H1 (cell line): ENCODE results near the gene UNC5B. TPM values are rescaled to one million over a fixed set of nuclear protein-coding genes. Genes with fewer than 3 reads are reported as not detected.

ENCODE experiments used
- CTCF ChIA-PET: fragments of 300-600 bp; sonication (Branson Sonifier 250); formaldehyde crosslinking; loops from one replicate; lab custom pipeline; 2021; ENCODE audit not compliant: partially characterized antibody; lab: Charles Lee
- POLR2A ChIA-PET: fragments of 300-600 bp; sonication (Branson Sonifier 250); formaldehyde crosslinking; loops from one replicate; lab custom pipeline; 2021; ENCODE audit warnings: inconsistent platforms; ENCODE audit not compliant: partially characterized antibody; lab: Charles Lee
- DNase-seq, 2 experiments: peaks; one replicate each; pipeline versions ENCODE4 v3.0.0 to v3.0.0-alpha.2; 2010 to 2022; ENCODE audit warnings: low spot score in 2 of 2, low read depth in 1 of 2, mixed read lengths in 1 of 2
- FAIRE-seq: peaks from 2 replicates; lab custom pipeline; 2011; peaks lifted over from hg19 to GRCh38; lab: Jason Lieb, UNC
- H2AFZ ChIP-seq: 2 replicates; pipeline ENCODE4 v1.8.1; 2012; ENCODE audit warnings: low read length, inconsistent platforms
- H2AK5ac ChIP-seq: 2 replicates; pipeline ENCODE4 v1.6.1; 2013; ENCODE audit warnings: low read depth, low read length
- H2BK120ac ChIP-seq: replicated peaks from 2 replicates; pipeline ENCODE3; 2013; ENCODE audit warnings: low read depth, low read length, inconsistent platforms
- H2BK12ac ChIP-seq: 2 replicates; pipeline ENCODE4 v1.6.1; 2013; ENCODE audit warnings: low read depth, low read length
- H2BK15ac ChIP-seq: 2 replicates; pipeline ENCODE4 v1.6.1; 2013; ENCODE audit warnings: low read length
- H2BK20ac ChIP-seq: 2 replicates; pipeline ENCODE4 v1.6.1; 2013; ENCODE audit warnings: low read length
- H2BK5ac ChIP-seq: 2 replicates; pipeline ENCODE4 v1.6.1; 2013; ENCODE audit warnings: low read depth, low read length
- H3K14ac ChIP-seq: 2 replicates; pipeline ENCODE4 v1.6.1; 2013; ENCODE audit warnings: inconsistent platforms; ENCODE audit not compliant: insufficient read length
- H3K18ac ChIP-seq: 2 replicates; pipeline ENCODE4 v1.6.1; 2013; ENCODE audit warnings: low read length; ENCODE audit errors: extremely low read depth
- H3K23ac ChIP-seq: 2 replicates; pipeline ENCODE4 v1.6.1; 2013; ENCODE audit warnings: inconsistent platforms; ENCODE audit not compliant: insufficient read length
- H3K23me2 ChIP-seq: 2 replicates; pipeline ENCODE4 v1.6.1; 2013; ENCODE audit warnings: low read depth, low read length
- H3K27ac ChIP-seq: 2 replicates; pipeline ENCODE4 v1.6.1; 2011; ENCODE audit warnings: low read depth, low read length, inconsistent platforms
- H3K27me3 ChIP-seq, 4 experiments: replicated peaks in 1 of 4; 1 replicate in 1 of 4; 2 replicates in 3 of 4; pipeline versions ENCODE4 v1.6.1 to v1.8.1; 2011 to 2013; ENCODE audit warnings: low read length in 3 of 4, mild to moderate bottlenecking in 3 of 4, inconsistent platforms in 2 of 4, mixed read lengths in 2 of 4, moderate library complexity in 1 of 4; ENCODE audit not compliant: control insufficient read depth in 3 of 4, insufficient read depth in 3 of 4; ENCODE audit errors: extremely low read depth in 1 of 4
- H3K36me3 ChIP-seq, 4 experiments: 2 replicates each; pipeline versions ENCODE4 v1.6.1 to v1.8.1; 2011 to 2013; ENCODE audit warnings: mild to moderate bottlenecking in 4 of 4, low read length in 3 of 4, moderate library complexity in 2 of 4, control low read depth in 1 of 4, inconsistent platforms in 1 of 4; ENCODE audit not compliant: insufficient read depth in 4 of 4, control insufficient read depth in 2 of 4
- H3K4ac ChIP-seq: replicated peaks from 2 replicates; pipeline ENCODE3; 2013; ENCODE audit warnings: low read length, low read depth, mixed read lengths, inconsistent platforms; ENCODE audit not compliant: insufficient read length
- H3K4me1 ChIP-seq, 4 experiments: replicated peaks in 1 of 4; 1 replicate in 1 of 4; 2 replicates in 3 of 4; pipeline versions ENCODE4 v1.6.1 to v1.8.1; 2011 to 2013; ENCODE audit warnings: low read length in 3 of 4, inconsistent platforms in 2 of 4, mixed read lengths in 1 of 4; ENCODE audit not compliant: insufficient read depth in 4 of 4, control insufficient read depth in 3 of 4
- H3K4me2 ChIP-seq, 2 experiments: 2 replicates each; pipeline versions ENCODE4 v1.6.1 to v1.8.1; 2011 to 2013; ENCODE audit warnings: low read depth in 2 of 2, low read length in 2 of 2, control low read depth in 1 of 2, inconsistent platforms in 1 of 2, mild to moderate bottlenecking in 1 of 2; ENCODE audit not compliant: insufficient read depth in 1 of 2
- H3K4me3 ChIP-seq, 4 experiments: fragments of 200-600, 300-600 bp in 1 of 4; sonication (generic), shearing (Covaris generic), sonication (Bioruptor Twin) in 1 of 4; 2 replicates each; pipeline versions ENCODE4 v1.5.1 to v1.8.1; 2011 to 2016; ENCODE audit warnings: low read length in 4 of 4, low read depth in 3 of 4, control low read depth in 2 of 4, inconsistent platforms in 2 of 4, mild to moderate bottlenecking in 2 of 4, mixed read lengths in 1 of 4, moderate library complexity in 1 of 4; ENCODE audit not compliant: insufficient read depth in 2 of 4; ENCODE audit errors: extremely low read depth in 1 of 4
- H3K56ac ChIP-seq: replicated peaks from 2 replicates; pipeline ENCODE3; 2013; ENCODE audit warnings: low read depth, mild to moderate bottlenecking, mixed read lengths, low read length, inconsistent platforms; ENCODE audit not compliant: insufficient read length
- H3K79me1 ChIP-seq: 2 replicates; pipeline ENCODE4 v1.6.1; 2013; ENCODE audit warnings: low read depth, low read length, control low read depth
- H3K79me2 ChIP-seq, 2 experiments: 2 replicates each; pipeline versions ENCODE4 v1.6.1 to v1.8.1; 2012 to 2013; ENCODE audit warnings: low read length in 2 of 2, mild to moderate bottlenecking in 2 of 2, inconsistent platforms in 1 of 2; ENCODE audit not compliant: insufficient read depth in 2 of 2, control insufficient read depth in 1 of 2
- H3K9ac ChIP-seq, 4 experiments: replicated peaks in 1 of 4; 1 replicate in 1 of 4; 2 replicates in 3 of 4; pipeline versions ENCODE4 v1.6.1 to v1.8.1; 2011 to 2013; ENCODE audit warnings: low read depth in 3 of 4, low read length in 3 of 4, control low read depth in 2 of 4, mild to moderate bottlenecking in 2 of 4, moderate library complexity in 2 of 4, inconsistent platforms in 1 of 4; ENCODE audit errors: extremely low read depth in 1 of 4
- H3K9me3 ChIP-seq, 2 experiments: 2 replicates each; pipeline versions ENCODE4 v1.6.1 to v1.8.1; 2012 to 2013; ENCODE audit warnings: mild to moderate bottlenecking in 2 of 2, moderate library complexity in 2 of 2, control low read depth in 1 of 2, inconsistent platforms in 1 of 2, low read depth in 1 of 2, low read length in 1 of 2, mixed read lengths in 1 of 2; ENCODE audit not compliant: insufficient read depth in 2 of 2
- H4K20me1 ChIP-seq, 2 experiments: replicated peaks in 1 of 2; 2 replicates each; pipeline versions ENCODE3 to v1.8.1; 2011 to 2013; ENCODE audit warnings: inconsistent platforms in 2 of 2, low read length in 2 of 2, mild to moderate bottlenecking in 1 of 2; ENCODE audit not compliant: insufficient read depth in 2 of 2, control insufficient read depth in 1 of 2
- H4K5ac ChIP-seq: 2 replicates; pipeline ENCODE4 v1.6.1; 2013; ENCODE audit warnings: low read length, low read depth, mixed read lengths, inconsistent platforms; ENCODE audit not compliant: insufficient read length
- H4K8ac ChIP-seq: 2 replicates; pipeline ENCODE4 v1.8.0; 2013; ENCODE audit warnings: mild to moderate bottlenecking, moderate library complexity, low read length, inconsistent platforms; ENCODE audit not compliant: insufficient read depth; ENCODE audit errors: extremely low read depth
- H4K91ac ChIP-seq: replicated peaks from 2 replicates; pipeline ENCODE3; 2013; ENCODE audit warnings: low read length, mixed read lengths, inconsistent platforms; ENCODE audit not compliant: insufficient read length
- BCL11A ChIP-seq, 2 experiments: IDR thresholded peaks; one replicate each; pipeline ENCODE4 v1.6.1; 2011; ENCODE audit warnings: low read depth in 2 of 2, low read length in 2 of 2, mild to moderate bottlenecking in 2 of 2
- CHD2 ChIP-seq: IDR thresholded peaks from 2 replicates; pipeline ENCODE4 v1.6.1; 2012; ENCODE audit warnings: low read length, improper control_type of control experiment
- EGR1 ChIP-seq: IDR thresholded peaks from 2 replicates; pipeline ENCODE4 v1.6.1; 2011; ENCODE audit warnings: low read depth, low read length, borderline replicate concordance
- HDAC2 ChIP-seq, 2 experiments: fragments of 300-600 bp in 1 of 2; sonication (generic) in 1 of 2; IDR thresholded peaks; 2 replicates each; pipeline ENCODE4 v1.6.1; 2011 to 2012; ENCODE audit warnings: low read depth in 2 of 2, low read length in 2 of 2, mild to moderate bottlenecking in 2 of 2, moderate library complexity in 2 of 2, borderline replicate concordance in 1 of 2, inconsistent platforms in 1 of 2
- SIRT6 ChIP-seq: IDR thresholded peaks from one replicate; pipeline ENCODE4 v1.7.1; 2012; ENCODE audit warnings: low read length, inconsistent platforms
- SP1 ChIP-seq: IDR thresholded peaks from 2 replicates; pipeline ENCODE4 v1.6.1; 2011; ENCODE audit warnings: low read depth, low read length
- SP2 ChIP-seq: IDR thresholded peaks from 2 replicates; pipeline ENCODE4 v1.6.1; 2012; ENCODE audit warnings: mild to moderate bottlenecking, low read length, inconsistent platforms
- SRF ChIP-seq: IDR thresholded peaks from 2 replicates; pipeline ENCODE4 v1.6.1; 2011; ENCODE audit warnings: mild to moderate bottlenecking, low read depth, low read length, moderate library complexity
- WGBS, 2 experiments: shearing (Covaris generic) in 1 of 2; methylation state at CpG; one replicate each; pipeline versions ENCODE4 v1.1.6 to v1.1.7; 2013 to 2015; ENCODE audit warnings: low lambda C conversion rate in 2 of 2, mixed read lengths in 2 of 2, inconsistent platforms in 1 of 2, low coverage in 1 of 2, missing lambda C conversion rate in 1 of 2; ENCODE audit not compliant: insufficient replicate concordance in 2 of 2, insufficient coverage in 1 of 2, insufficient read length in 1 of 2; ENCODE audit errors: extremely low coverage in 1 of 2, missing lambda C conversion rate in 1 of 2; 5-methylcytosine and 5-hydroxymethylcytosine counted together
- polyA plus RNA-seq, 7 experiments: library from polyadenylated mRNA; depleted of rRNA in 3 of 7; stranded (reverse) in 5 of 7; unstranded in 2 of 7; fragments of >200 nt in 5 of 7; fragments of 200-250 nt in 2 of 7; gene quantifications; 1 replicate in 5 of 7; 2 replicates in 1 of 7; 4 replicates in 1 of 7; pipeline versions ENCODE4 v1.2.1 to v1.2.3, GENCODE V29; 2011 to 2013; ENCODE audit warnings: missing spikeins in 2 of 7, mixed read lengths in 2 of 7
- total RNA-seq: library from RNA; stranded (reverse); fragmentation: NEBNext Ultra II Directional; extraction: Animal tissue kit (Norgen Biotek cat#: 25700); gene quantifications from 2 replicates; pipeline ENCODE4 v1.2.1, GENCODE V29; 2021
- TF ChIP-seq, protein P1 (sequence below): IDR thresholded peaks from 2 replicates; pipeline ENCODE4 v1.6.1; 2011; ENCODE audit warnings: low read depth, mild to moderate bottlenecking, low read length; ENCODE audit not compliant: insufficient read depth
- TF ChIP-seq, protein P2 (sequence below): IDR thresholded peaks from 2 replicates; pipeline ENCODE4 v1.6.1; 2012; ENCODE audit warnings: low read length, inconsistent platforms
- TF ChIP-seq, protein P3 (sequence below): IDR thresholded peaks from 2 replicates; pipeline ENCODE4 v1.6.1; 2012; ENCODE audit warnings: inconsistent platforms

UNC5B gene
- total and polyA plus RNA-seq, 2 of the 8 experiments (the other 6 are each of a cell fraction or from before 2014, with no cell fraction given), result 27.9 to 31.8 TPM

DNA sequence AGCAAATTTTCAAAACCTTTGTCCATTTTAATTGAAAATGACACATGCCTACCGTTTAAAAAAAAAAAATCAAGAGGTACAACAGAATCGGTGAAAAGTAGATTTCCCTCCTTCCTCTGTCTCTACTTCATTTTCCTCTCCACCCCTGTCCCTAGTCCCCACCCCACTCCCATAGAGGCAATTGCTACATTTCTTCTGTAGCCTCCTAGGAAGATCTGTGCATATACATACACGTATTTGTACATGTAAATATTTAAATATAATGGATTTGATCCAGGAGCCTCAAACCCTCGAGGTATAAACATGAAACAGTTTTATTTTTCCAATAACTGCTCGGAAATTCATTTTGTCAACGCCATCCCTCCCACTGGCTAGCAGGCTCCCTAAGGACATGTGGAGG is 92.5 kb downstream of the UNC5B start:
- Histone ChIP-seq H2BK5ac (no peak overlapping the region), H3K9me3 (no peaks in the 10 kb centered on the region), H3K4ac (no peak overlapping the region), H3K79me1 (no peaks in the 10 kb centered on the region), H3K36me3 (peaks cover 0 to 2% (median under 1%) of the 10 kb centered on the region in 4 experiments; a peak in 3 of 8 replicates), H2AFZ (no peak overlapping the region), H2BK15ac (no peak overlapping the region), H3K4me1 (peaks cover 0 to 4% (median 0%) of the 10 kb centered on the region in 4 experiments; a peak in 3 of 7 replicates), H3K27me3 (no peaks in the 10 kb centered on the region), H3K27ac (no peak overlapping the region), H2BK120ac (no peak overlapping the region), H4K8ac (no peak overlapping the region), H2AK5ac (no peak overlapping the region), H3K4me2 (no peak overlapping the region), H2BK20ac (no peak overlapping the region), H4K91ac (no peak overlapping the region), H2BK12ac (no peak overlapping the region), H3K23me2 (peaks cover under 1% of the 10 kb centered on the region; the same call in 1 of the 2 replicates), H3K18ac (no peak overlapping the region), H4K5ac (no peak overlapping the region), H3K9ac (no peak overlapping the region), H3K79me2 (no peaks in the 10 kb centered on the region; a peak in 1 of 4 replicates), H3K23ac (no peak overlapping the region), H3K56ac (no peak overlapping the region), H3K4me3 (no peak overlapping the region), H3K14ac (no peak overlapping the region), H4K20me1 (peaks cover 2 to 3% of the 10 kb centered on the region in 2 experiments)
- WGBS, 2 experiments, result 79% methylated on average over 6 of the region's 6 CpGs; no CpG with 5 or more reads in 1 of the 2 experiments
- FAIRE-seq, result no peak
- ChIA-PET CTCF (interaction anchor here (1.2 to 4.4 kb wide), 6 partner anchors 11 to 170 kb away, joined by 3 to 35 read pairs (median 4); no protein-coding TSS in a partner anchor), POLR2A (interaction anchor here (1.6 kb wide), 1 partner anchor 28 kb away, joined by 3 read pairs; no protein-coding TSS in a partner anchor)
- no peak for DNase-seq
- TF ChIP-seq CHD2 (no peak), BCL11A (IDR thresholded peaks at IDR 0.05; ENCODE audit: low read depth in 2 of 2, low read length in 2 of 2) (no peak), HDAC2 (IDR thresholded peaks at IDR 0.05; ENCODE audit: borderline replicate concordance in 1 of 2, low read depth in 2 of 2, low read length in 2 of 2) (no peak), SIRT6 (no peak), SRF (no peak), EGR1 (no peak), SP2 (no peak), SP1 (no peak)
- TF ChIP-seq, protein P1, sequence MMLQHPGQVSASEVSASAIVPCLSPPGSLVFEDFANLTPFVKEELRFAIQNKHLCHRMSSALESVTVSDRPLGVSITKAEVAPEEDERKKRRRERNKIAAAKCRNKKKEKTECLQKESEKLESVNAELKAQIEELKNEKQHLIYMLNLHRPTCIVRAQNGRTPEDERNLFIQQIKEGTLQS, result no peak
- TF ChIP-seq, protein P2, sequence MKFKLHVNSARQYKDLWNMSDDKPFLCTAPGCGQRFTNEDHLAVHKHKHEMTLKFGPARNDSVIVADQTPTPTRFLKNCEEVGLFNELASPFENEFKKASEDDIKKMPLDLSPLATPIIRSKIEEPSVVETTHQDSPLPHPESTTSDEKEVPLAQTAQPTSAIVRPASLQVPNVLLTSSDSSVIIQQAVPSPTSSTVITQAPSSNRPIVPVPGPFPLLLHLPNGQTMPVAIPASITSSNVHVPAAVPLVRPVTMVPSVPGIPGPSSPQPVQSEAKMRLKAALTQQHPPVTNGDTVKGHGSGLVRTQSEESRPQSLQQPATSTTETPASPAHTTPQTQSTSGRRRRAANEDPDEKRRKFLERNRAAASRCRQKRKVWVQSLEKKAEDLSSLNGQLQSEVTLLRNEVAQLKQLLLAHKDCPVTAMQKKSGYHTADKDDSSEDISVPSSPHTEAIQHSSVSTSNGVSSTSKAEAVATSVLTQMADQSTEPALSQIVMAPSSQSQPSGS, result no peak
- TF ChIP-seq, protein P3, sequence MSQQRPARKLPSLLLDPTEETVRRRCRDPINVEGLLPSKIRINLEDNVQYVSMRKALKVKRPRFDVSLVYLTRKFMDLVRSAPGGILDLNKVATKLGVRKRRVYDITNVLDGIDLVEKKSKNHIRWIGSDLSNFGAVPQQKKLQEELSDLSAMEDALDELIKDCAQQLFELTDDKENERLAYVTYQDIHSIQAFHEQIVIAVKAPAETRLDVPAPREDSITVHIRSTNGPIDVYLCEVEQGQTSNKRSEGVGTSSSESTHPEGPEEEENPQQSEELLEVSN, result no peak
